Esophagus (tissue), 2 donors: ENCODE measurements around the gene TMEM167A. TPM values are rescaled to one million over a fixed set of nuclear protein-coding genes. Genes with fewer than 3 reads are reported as not detected.

Experiments
- H3K27ac ChIP-seq, 2 donors: one replicate each; pipeline ENCODE4 v1.5.1; 2013; ENCODE audit warnings: low read depth in 2 of 2, mild to moderate bottlenecking in 2 of 2, inconsistent platforms in 1 of 2, low read length in 1 of 2, moderate library complexity in 1 of 2
- H3K27me3 ChIP-seq, 2 donors: one replicate each; pipeline ENCODE4 v1.6.1; 2013; ENCODE audit warnings: low read length in 2 of 2, control low read depth in 1 of 2, mild to moderate bottlenecking in 1 of 2; ENCODE audit not compliant: insufficient read depth in 2 of 2, control insufficient read depth in 1 of 2
- H3K36me3 ChIP-seq, 2 donors: one replicate each; pipeline ENCODE4 v1.6.1; 2013; ENCODE audit warnings: low read length in 1 of 2; ENCODE audit not compliant: control insufficient read depth in 2 of 2, insufficient read depth in 2 of 2
- H3K4me1 ChIP-seq, 2 donors: one replicate each; pipeline ENCODE4 v1.6.1; 2013; ENCODE audit warnings: low read length in 1 of 2; ENCODE audit not compliant: control insufficient read depth in 2 of 2, insufficient read depth in 2 of 2
- H3K4me3 ChIP-seq, 2 donors: one replicate each; pipeline ENCODE4 v1.5.1; 2013; ENCODE audit warnings: low read length in 2 of 2, mild to moderate bottlenecking in 2 of 2, low read depth in 1 of 2, moderate library complexity in 1 of 2
- H3K9me3 ChIP-seq, 2 donors: one replicate each; pipeline ENCODE4 v1.6.1; 2013; ENCODE audit warnings: mild to moderate bottlenecking in 2 of 2, low read depth in 1 of 2, low read length in 1 of 2, moderate library complexity in 1 of 2; ENCODE audit not compliant: control insufficient read depth in 2 of 2, insufficient read depth in 1 of 2
- WGBS, 2 donors: extraction: QIAGEN DNeasy Blood & Tissue Kit; methylation state at CpG; one replicate each; pipeline ENCODE4 v1.1.7; 2013; 5-methylcytosine and 5-hydroxymethylcytosine counted together
- polyA plus RNA-seq, 2 donors: library from polyadenylated mRNA; stranded (reverse); fragments of 200-250 nt; gene quantifications; one replicate each; pipeline ENCODE4 v1.2.3, GENCODE V29; 2013
- donor health status: healthy with polysubstance abuse.
- donor health status: Bipolar disorder and iron deficiency.

TMEM167A gene, protein sequence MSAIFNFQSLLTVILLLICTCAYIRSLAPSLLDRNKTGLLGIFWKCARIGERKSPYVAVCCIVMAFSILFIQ
- 10 to 100 TPM; 28.4 to 30.6 TPM for polyA plus RNA-seq

DNA sequence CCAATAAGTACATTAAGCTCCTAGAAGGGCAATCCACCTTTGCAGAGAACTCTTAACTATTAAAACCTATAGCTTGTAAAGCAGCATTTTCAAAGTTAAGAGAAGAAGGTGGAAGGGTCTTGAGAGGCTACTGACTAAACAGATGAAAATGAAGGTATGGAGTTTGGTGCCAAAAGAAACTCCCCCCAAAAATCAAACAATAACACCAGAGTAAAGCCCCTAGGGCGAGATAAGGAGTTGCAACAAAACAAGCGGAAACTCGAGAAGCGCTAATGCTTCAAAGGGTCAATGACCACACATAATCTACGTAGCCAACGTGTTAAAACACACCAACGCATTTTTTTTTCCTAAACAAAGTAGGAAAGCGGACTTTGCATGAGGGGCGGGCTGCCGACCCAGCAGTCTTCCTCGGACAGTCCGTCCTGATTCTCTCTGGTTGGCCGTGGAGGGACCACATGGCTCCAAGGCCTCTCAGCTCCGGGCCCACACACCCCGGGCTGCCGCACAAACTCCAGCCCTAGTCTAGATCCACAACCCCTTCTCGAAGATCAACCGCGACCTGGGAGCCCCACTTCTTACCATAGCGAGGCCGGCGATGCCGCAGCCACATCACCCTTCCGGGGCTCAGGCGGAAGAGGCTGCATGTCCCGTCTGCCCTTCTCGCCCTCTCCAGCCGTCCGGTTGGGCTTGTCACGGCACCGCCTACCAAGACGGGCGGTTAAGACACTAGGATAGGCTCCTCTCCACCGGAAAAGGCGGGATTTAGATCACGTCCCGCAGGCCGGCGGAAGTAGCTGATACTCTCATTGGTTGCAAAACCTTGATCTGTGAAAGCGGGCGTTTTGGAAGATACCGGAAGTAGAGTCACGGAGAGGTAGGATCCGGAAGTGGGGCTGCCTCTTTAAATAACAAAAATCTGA lies at the start of gene TMEM167A, which contains the start of gene XRCC4:
Gene TMEM167A (minus strand): TSS at position 653 of the 920 bp plus-strand sequence. CDS start 71 bp downstream, at position 582.
Gene XRCC4 (plus strand): TSS at position 806 of the 920 bp plus-strand sequence. CDS start 27,373 bp downstream, outside the sequence.
- H3K4me1 ChIP-seq: no peaks in the 10 kb centered on the region
- H3K9me3 ChIP-seq: no peaks in the 10 kb centered on the region
- peak within 1 kb of the TSS; percentile 76 to 91 for H3K27ac ChIP-seq
- WGBS, 2 donors: 0% methylated on average over 44 of the region's 44 CpGs
- peak within 1 kb of the TSS; percentile 70 to 88 for H3K4me3 ChIP-seq
- H3K36me3 ChIP-seq: no peaks in the 10 kb centered on the region
- no peaks in the 10 kb centered on the region for H3K27me3 ChIP-seq

DNA sequence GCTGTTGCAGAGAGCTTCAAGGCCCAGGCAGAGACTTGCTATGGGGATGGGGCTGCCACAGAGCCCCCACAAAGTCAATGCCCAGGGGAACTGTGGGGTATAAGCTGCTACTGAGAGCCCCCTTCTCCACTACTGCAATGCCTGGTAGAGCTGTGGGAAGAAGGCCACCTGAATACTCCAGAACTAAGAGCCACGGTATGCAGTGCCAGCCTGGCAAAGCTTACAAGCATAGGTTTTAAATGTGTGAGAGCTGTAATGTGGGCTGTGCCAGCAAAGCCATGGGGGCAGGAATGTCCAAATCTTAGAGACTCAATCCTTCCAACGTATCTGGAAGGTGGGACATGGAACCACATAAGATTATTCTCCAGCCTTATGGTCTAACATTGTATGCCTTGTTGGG lies 49.3 kb upstream of the TMEM167A start:
- no peak overlapping the region for H3K4me3 ChIP-seq
- no peaks in the 10 kb centered on the region for H3K36me3 ChIP-seq
- 60 to 65% methylated on average over 2 of the region's 2 CpGs for WGBS, 2 donors

DNA sequence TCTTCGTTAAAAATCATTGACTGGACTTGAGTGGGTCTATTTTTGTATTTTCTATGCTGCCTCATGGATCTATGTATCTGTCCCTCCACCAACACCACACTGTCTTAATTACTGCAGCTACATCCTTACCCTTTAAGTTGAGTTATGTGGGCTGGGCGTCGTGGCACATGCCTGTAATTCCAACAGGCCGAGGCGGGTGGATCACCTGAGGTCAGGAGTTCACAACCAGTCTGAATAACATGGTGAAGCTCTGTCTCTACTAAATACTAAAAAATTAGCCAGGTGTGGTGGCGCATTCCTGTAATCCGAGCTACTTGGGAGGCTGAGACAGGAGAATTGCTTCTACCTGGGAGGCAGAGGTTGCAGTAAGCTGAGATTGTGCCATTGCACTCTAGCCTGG lies 48.4 kb upstream of the TMEM167A start:
- Histone ChIP-seq H3K4me3 (no peak overlapping the region), H3K4me1 (no peaks in the 10 kb centered on the region), H3K36me3 (no peaks in the 10 kb centered on the region), H3K27me3 (no peaks in the 10 kb centered on the region), H3K9me3 (no peaks in the 10 kb centered on the region), H3K27ac (no peak overlapping the region)
- 84 to 86% methylated on average over 7 of the region's 7 CpGs for WGBS, 2 donors

More for the DNA sequence above, 49.3 kb upstream of the TMEM167A start:
- Histone ChIP-seq H3K27ac (no peak overlapping the region), H3K9me3 (no peaks in the 10 kb centered on the region), H3K27me3 (no peaks in the 10 kb centered on the region), H3K4me1 (no peaks in the 10 kb centered on the region)

DNA sequence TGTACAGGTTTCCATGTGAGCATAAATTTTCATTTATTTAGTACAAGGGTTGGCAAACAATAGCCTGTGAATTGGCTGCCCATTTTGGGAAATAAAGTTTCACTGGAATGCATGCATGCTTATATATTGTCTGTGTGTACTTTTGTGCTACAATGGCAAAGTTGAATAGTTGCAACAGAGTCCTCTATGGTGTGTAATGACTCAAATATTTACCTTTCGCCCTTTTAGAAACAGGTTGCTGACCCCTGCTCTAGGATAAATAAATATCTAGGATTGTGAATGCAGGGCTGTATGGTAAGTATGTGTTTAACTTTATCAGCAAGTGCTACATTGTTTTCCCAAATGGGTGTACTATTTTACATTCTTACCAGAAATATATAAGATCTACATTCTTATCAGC lies 47.4 kb upstream of the TMEM167A start:
- no peaks in the 10 kb centered on the region for H3K9me3 ChIP-seq
- no peaks in the 10 kb centered on the region for H3K36me3 ChIP-seq
- WGBS, 2 donors: 91 to 93% methylated on average over 1 of the region's 1 CpG
- H3K27ac ChIP-seq: no peak overlapping the region
- H3K4me3 ChIP-seq: no peak overlapping the region
- H3K4me1 ChIP-seq: no peaks in the 10 kb centered on the region
- H3K27me3 ChIP-seq: no peaks in the 10 kb centered on the region

DNA sequence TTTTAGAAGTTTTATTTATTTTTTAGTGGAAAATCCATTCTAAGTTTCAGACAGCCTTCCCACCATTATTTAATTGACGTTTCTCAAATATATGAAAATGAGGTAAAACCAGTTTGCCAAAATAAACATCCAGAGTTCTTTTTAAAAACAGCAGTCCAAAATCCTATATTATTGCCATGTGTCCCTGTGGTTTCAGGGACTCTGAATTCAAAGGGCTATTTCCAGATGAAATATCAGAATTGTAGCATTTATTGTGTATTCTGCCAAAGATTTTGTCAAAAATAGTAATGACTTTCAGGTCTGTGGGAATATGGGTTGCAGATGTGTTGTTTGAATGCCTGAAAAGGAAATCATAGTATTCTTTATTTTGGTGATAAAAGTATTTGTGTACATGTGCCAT lies 41.8 kb upstream of the TMEM167A start:
- Histone ChIP-seq H3K36me3 (no peaks in the 10 kb centered on the region), H3K27me3 (no peaks in the 10 kb centered on the region), H3K4me1 (no peaks in the 10 kb centered on the region), H3K27ac (no peak overlapping the region), H3K4me3 (no peak overlapping the region), H3K9me3 (no peaks in the 10 kb centered on the region)
- WGBS, 2 donors: 73 to 81% methylated on average over 1 of the region's 1 CpG

DNA sequence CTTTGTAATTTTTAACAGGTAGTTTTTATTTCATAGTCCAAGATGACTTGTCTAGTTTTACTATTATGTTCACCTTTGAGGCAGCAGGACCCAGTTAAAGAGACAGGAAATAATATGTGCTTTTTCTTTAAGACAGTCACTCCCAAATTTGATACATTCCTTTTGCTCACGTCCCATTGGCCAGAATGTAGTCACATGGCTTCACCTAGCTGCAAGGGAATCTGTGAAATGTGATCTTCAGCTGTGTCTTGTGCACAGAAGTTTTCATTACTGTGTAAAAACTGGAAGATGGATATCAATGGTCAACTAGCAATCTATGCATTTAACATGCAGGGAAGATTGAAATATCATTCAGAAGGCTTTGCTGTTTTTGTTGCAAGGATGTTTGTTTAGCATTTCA lies 41.3 kb upstream of the TMEM167A start:
- Histone ChIP-seq H3K27ac (no peak overlapping the region), H3K9me3 (no peaks in the 10 kb centered on the region), H3K27me3 (no peaks in the 10 kb centered on the region)

DNA sequence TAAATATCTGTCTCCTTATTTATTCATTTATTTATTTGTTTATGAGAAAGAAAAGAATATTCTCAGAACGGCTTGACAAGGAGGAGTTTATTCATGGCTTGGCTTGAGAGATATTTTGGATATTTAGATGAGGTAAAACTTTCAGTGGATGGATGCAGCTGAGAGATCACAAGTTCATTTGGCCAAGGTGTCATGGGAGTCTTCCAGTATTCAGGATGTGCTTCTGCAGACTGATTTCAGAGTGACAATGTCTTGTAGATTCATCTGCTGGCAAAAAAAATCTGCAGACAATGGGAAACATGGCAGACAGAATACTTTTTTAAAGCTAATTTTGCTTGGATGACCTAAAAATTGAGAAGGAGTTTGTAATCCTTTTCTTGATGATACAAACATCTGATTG lies 38.6 kb upstream of the TMEM167A start:
- Histone ChIP-seq H3K9me3 (no peaks in the 10 kb centered on the region), H3K4me1 (no peaks in the 10 kb centered on the region), H3K36me3 (no peaks in the 10 kb centered on the region), H3K27ac (no peak overlapping the region), H3K27me3 (no peaks in the 10 kb centered on the region), H3K4me3 (no peak overlapping the region)
- 77 to 88% methylated on average over 1 of the region's 1 CpG for WGBS, 2 donors

More for the DNA sequence above, 41.3 kb upstream of the TMEM167A start:
- H3K4me3 ChIP-seq: no peak overlapping the region
- no peaks in the 10 kb centered on the region for H3K36me3 ChIP-seq
- 89 to 93% methylated on average over 1 of the region's 1 CpG for WGBS, 2 donors
- no peaks in the 10 kb centered on the region for H3K4me1 ChIP-seq

DNA sequence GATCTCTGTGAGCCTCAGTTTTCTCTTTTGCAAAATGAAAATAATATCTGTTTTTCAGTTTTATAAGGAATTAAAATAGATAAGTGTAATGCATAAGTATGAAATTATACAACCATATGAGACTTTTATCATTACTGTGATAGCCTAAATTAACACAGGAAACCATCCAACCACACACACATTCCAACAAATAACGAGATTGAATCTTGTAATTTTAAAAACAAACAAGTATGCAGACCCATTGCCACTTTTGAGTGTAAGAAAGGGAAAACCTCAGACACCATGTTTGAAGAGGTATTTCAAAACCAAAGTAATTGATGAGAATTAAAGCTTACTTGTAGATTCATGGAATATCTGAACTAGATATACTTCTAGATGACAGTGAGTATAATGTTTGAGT lies 32.2 kb upstream of the TMEM167A start:
- WGBS, 2 donors: 69 to 83% methylated on average over 1 of the region's 1 CpG
- Histone ChIP-seq H3K27ac (no peak overlapping the region), H3K4me1 (no peaks in the 10 kb centered on the region), H3K36me3 (no peaks in the 10 kb centered on the region), H3K27me3 (no peaks in the 10 kb centered on the region), H3K9me3 (no peaks in the 10 kb centered on the region), H3K4me3 (no peak overlapping the region)

DNA sequence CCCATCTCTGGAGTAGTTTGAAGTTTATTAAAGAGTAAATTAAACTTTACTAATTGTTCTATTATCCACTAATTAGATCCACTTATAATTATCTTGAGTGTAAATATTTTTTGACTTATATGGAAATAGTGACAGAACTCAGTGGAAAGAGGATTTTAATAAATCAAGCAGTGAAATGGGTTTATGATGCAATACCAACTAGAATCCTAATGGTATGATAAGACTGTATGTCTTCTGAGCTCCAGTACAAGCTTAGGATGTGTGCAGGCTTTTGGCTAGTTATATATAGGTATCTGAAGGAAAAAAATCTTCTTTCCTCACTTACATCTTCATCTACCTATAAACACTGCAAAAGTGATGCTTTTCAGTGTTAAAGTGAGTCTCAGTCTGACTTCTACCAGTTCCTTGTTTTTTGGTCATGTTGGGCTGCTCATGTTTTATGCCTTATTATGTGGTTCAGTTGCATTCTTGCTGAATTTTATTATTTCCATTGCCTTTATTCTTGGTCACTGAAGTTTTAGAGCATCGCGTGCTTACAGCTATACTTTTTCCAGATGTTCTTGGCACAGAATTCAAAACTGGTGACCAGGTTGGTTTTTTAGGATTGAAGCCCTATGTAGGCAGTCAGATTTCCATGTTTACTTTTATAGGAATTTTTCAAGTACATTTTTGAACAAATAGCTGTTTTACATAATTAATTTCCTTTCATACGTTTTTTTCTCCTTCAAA lies 30.7 kb upstream of the TMEM167A start:
- no peak overlapping the region for H3K4me3 ChIP-seq
- no peaks in the 10 kb centered on the region for H3K9me3 ChIP-seq
- 93 to 97% methylated on average over 3 of the region's 3 CpGs for WGBS, 2 donors
- no peaks in the 10 kb centered on the region for H3K27me3 ChIP-seq
- no peaks in the 10 kb centered on the region for H3K4me1 ChIP-seq
- no peak overlapping the region for H3K27ac ChIP-seq
- no peaks in the 10 kb centered on the region for H3K36me3 ChIP-seq
